ENCODE data around the gene NISCH.
A peak's percentile ranks its signal among the peaks of the same experiment; 100 is the strongest.

GRCh38 chr3:52446631-52447511, 8.5 kb upstream of the NISCH start:
- peak; percentile 95 for TF ChIP-seq CTCF (IDR thresholded peaks at IDR 0.05; ENCODE audit: insufficient read depth, low read length, poor library complexity, severe bottlenecking)
- TF ChIP-seq EZH2phosphoT487 (conservative IDR thresholded peaks at IDR 0.05; ENCODE audit: low read length), result no peak

All from SU-DHL-6 (cell line).